ENCODE data around the gene LIMS1.
"Not testable (repeated sequence)": the region's sequence is repeated elsewhere in the genome, so short reads cannot be mapped to it uniquely, and the experiment has no call there.

LIMS1 gene

GRCh38 chr2:108588070-108588668, 53.9 kb downstream of the LIMS1 start:
- DNase-seq = no peak

- DNase-seq = no peak
Measured at GRCh38 chr2:108589372-108589771, 55.1 kb downstream of the LIMS1 start.

- DNase-seq = no peak
Measured at GRCh38 chr2:108589781-108590180, 55.5 kb downstream of the LIMS1 start.

GRCh38 chr2:108591163-108591562, 56.9 kb downstream of the LIMS1 start:
- DNase-seq = no peak

- no peak for DNase-seq
Measured at GRCh38 chr2:108593547-108594098, 59.4 kb downstream of the LIMS1 start.

DNA sequence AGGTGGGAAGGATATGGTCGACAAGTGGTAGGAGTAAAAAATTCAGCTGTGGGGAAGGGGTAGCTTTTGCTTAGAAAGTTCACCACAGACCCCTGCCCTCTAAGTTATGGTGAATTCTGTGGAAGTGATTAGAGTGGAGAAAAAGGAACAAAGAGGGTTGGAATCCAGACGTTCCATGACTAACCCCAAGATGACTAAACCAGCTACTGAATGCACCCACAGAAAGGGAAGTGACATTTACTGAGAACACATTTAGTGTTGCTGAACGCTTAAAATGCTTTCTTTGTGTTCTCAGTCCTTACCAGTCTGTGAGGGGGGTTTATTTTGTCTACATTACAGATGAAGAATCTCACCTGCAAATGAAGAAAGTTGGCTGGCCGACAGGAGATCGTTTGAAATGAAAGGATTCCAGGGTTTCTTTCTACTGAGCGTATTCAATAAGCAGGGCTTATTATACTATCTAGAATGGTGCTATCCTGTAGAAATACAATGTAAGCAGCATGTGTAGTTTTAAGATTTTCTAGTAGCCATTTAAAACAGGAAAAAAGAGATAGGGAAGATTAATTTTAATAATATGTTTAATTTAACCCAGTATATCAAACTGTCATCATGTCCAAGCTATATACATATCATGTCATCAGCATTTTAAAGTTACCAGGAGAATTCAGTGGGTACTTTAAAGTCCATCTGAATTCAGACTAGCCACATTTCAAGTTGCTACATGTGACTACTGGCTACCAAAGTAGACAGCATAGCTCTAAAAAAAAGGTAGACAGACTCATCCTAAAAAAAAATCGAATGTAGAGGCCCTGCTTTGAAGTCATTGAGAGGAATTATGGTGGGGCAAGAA, 60.1 kb downstream of the LIMS1 start:
- DNase-seq = no peak

- DNase-seq = no peak
Measured at GRCh38 chr2:108594982-108595464, 60.8 kb downstream of the LIMS1 start.

GRCh38 chr2:108595771-108596170, 61.5 kb downstream of the LIMS1 start:
- not testable (repeated sequence) for DNase-seq

DNA sequence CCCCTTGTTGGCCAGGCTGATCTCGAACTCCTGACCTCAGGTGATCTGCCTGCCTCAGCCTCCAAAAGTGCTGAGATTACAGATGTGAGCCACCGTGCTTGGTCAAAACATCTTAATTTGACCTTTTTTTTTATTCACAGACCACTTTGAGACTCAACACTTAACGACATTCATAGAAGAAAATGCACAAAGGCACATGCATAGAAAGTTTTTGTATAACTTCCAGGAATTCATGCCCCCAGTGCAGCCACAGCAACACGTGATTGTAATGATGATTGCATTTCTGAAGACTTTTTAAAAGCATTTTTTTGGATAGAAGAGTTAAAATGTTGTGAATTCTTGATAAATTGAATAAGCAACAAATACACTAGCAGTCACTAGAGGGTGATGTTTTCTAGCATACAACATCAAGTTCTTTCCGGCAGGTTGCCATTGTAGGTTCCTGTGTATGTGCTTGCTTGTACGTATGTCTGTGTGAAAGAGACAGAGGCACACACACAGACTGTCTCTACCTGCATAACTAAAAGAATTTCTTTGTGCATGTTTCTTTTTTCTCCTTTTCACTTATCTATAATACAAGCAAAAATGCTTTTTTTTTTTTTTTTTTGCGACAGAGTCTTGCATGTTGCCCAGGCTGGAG, 63.0 kb downstream of the LIMS1 start:
- DNase-seq = not testable (repeated sequence)

DNA sequence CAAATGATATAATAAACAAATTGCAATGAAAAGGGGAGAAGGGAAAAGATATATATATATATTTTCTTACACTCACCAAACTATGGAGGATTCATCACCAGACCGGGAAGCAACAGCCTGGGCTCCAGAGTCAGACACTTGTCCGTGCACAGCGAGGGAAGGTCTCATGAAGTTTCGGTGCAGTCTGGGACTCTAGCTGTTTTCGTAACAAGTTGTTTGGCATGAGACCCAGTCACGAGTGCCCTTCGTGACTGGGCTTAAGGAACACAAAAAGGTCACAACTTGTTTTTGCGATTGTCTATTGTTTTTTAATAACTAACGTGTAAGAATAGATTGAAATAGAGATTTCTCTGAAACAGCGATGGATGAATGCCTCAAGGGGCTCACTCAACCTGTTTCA, 66.9 kb downstream of the LIMS1 start:
- DNase-seq = not testable (repeated sequence)

GRCh38 chr2:108602422-108602821, 68.2 kb downstream of the LIMS1 start:
- DNase-seq = no peak

- no peak for DNase-seq
Measured at GRCh38 chr2:108604196-108604595, 69.9 kb downstream of the LIMS1 start.

DNA sequence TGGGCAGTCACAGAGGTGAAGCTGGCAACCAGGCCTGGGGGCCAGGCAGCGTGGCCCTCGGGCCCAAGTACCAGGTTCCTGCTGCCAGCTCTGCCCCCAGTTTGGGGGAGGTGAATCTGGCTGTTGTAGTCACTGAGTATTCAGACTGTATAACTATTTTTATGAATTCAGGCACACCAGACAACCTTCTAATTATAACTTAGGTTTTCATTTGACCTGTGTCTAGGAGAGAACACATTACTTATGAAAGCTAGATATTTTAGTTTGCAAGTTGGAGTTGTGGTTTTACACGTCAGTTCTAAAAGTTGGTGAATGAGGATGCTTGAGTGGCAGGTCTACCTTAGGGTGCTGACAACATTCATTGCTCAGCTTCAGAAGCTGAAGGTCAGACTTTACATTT, 71.7 kb downstream of the LIMS1 start:
- no peak for DNase-seq

GRCh38 chr2:108607706-108608301, 73.5 kb downstream of the LIMS1 start:
- peak; percentile 33 to 38 for DNase-seq

- DNase-seq = no peak
Measured at GRCh38 chr2:108611021-108611420, 76.8 kb downstream of the LIMS1 start.

DNA sequence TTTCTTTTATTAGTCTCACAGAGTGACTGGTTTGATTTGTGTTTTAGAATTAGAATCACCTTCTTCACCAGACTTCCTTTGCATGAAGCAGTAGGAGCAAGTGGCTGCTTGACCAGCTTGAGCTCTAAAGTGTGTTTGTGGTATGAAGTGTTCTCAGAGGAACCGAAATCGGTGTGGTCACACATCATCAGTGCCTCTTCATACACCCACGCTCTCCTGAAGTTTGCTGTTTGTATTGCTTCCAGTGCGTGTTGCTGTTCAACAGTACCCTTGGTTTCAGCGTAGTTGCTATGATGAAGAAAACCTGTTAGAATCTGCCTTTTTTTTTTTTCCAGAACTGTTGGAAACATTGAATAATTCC, 77.9 kb downstream of the LIMS1 start:
- DNase-seq = peak in 1 of 2 experiments; percentile 40

GRCh38 chr2:108612514-108613183, 78.4 kb downstream of the LIMS1 start:
- DNase-seq = peak; percentile 25 to 30

- DNase-seq = no peak
Measured at GRCh38 chr2:108613261-108614042, 79.2 kb downstream of the LIMS1 start.

DNA sequence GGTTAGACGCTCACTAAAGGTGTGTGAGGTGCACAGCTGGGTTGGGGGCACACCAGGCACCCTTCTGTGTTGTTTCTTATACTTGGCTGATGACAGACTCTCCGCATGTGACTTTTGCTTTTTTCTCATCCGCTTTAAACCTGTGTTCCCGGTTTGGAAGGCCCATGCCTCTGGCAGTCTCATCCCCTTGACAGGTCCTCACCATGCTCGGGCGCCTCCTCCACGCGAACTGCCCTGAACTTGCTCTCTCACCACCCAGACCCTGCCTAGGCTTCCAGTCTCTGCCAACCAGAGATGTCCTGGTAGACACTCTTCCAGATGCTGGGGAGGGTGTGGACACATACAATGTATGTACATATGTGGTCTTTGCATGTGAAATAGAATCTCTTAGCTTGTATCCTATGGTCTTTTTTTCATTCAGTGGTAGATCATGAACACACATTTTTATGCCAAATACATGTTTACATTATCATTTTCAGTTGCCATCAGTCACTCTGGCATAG, 79.8 kb downstream of the LIMS1 start:
- DNase-seq = no peak

DNA sequence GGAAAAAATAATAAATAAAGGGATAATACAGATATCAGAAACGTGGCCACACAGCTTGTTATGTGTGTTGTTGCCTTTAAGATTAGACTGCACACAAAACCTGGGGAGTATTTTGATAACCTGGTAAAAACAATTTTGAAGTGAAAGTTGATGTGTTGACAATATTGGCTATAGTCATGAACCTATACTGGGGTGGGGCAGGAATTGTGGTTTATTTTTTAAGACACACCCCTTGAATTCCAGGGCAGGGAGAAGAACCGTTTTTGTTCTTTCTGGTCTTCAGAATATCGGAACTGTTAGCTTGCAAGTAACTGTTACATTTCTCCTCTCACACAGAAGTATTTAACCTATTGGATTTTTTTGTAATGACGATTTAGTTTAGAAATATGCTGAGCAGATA, 80.4 kb downstream of the LIMS1 start:
- DNase-seq = no peak

DNA sequence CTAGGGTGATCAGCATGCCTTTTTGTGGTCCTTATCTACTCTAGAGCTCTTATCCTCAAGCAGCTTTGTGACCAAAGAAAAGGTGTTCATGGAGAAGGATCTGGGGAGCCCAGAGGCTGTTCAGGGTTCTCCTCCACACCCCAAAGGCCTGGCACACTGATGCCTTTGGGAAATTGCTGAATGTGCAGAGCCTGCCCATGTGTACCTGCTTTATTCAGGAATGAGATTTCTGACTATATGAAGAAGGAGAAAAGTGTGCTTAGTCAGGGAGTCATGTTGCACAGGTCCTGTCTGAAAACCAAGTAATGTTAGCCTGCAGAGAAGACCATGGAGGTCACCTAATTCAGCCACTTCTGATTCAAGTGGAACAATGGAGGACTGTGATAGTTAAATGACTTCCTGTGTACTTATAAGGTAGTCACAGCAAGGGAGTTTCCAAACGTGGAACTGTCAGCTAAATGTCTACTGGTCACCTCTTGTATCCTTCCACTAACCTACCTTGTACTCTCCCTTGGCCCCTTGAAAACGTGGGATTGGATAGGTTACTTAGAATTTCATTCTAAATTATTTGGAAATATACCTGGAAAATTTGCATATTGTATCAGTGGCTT, 81.3 kb downstream of the LIMS1 start:
- DNase-seq = no peak
